Erythroblast (primary cell): ENCODE measurements around the gene FARP2.

Experiments
- GATA1 ChIP-seq: IDR thresholded peaks from 2 replicates; pipeline ENCODE4 v1.6.1; 2011; ENCODE audit warnings: low read depth, mild to moderate bottlenecking, control low read depth, low read length, moderate library complexity
- POLR2A ChIP-seq: IDR thresholded peaks from 2 replicates; pipeline ENCODE4 v1.6.1; 2011; ENCODE audit warnings: mild to moderate bottlenecking, low read length

DNA sequence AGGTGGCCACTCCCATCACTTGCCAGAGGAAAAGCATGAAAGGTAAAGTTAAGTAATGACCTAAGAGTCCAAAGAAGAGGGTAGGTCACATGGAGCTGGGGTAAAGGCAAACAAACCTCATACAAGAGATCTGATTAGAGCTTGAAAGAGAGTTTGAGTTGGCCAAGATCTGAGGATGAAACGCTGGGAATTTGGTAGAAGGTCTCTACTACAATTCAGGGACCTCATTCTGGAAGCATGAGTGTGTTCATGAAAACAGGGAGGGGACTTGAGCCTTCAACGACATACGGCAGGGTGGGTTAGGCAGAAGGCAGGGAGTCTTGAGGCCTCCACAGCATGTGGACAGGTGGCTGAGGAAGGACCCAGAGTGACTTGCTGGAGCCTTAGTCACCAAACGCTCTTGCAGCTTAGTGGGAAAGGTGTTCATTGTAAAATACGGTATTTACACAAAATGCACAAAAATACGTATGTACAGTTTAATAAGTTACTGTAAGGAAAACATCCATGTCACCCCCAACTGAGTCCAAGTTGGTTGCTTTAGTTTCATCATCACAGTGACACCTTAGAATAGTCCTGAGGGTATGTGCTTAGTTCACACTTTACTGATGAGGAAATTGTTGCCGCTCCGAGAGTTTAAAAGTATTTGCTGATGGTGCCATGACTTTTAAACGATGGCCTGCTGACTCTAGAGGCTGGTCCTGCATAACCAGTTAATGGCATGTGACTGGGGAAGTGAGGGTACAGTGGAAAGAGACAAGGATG lies 5.0 kb upstream of the FARP2 start:
- TF ChIP-seq POLR2A = no peak
- no peak for TF ChIP-seq GATA1
